ENCODE measurements around the gene HCRTR1.

Gene HCRTR1

DNA sequence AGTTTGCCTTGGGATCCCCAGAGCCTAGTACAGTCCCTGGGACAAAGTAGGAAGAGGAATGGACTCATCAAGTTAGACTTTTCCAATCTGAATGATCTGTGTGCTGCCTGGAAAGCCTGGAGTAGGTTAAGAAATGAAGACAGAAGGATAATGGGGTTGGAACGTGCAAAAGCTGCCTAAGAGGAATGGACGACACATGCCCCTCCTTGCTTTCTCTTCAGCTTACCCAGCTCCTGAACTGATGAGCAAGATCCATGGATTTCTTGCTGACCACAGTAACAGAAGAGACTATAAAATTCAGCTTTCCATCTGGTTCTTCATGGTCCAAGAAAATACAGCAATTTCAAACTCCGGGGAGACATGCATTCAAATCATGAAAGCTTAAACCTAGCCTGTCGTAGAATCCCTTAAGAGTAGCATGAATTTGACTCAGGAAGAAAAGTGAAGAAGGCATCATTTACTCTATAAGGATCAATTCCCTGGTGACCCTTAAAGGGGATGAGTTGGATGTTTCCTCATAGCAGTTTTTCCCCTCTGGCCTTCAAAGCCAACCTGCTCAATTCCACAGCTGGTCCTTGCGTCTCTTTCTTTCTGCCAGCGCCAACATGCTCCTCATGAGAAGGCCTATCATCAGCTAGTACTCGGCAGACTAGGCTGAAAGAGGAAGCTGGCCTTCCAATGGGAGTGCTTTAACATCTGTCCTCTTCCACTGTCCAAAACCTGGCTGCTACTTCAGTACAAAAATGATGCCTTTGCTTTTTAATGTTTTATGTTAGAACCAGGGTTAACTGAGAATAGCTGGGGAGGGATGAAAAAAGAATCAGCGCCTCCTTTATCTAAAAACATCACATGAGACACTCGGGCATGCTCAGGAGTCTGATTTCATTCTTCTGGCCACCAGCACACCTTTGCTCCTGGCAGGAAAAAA, 32.9 kb downstream of the HCRTR1 start:
- no peak for DNase-seq (ENCODE audit: low read depth)

DNA sequence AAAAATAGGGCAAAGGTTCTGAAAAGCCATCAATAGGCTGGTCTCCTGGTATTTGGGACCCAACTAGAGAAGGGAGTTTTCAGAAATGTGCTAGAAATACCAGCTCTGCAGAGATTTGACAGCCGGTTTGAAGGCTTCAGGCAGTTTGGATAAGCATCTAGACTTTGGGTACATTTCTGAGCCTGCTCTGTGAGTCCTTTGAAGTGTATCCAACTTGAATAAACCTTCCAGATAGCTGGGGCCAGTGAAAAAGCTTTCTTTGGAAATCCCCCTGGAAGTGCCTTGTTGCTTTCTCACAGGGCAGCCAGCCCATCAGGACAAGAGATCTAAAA, 33.6 kb downstream of the HCRTR1 start:
- no peak for DNase-seq (ENCODE audit: low read depth)

DNA sequence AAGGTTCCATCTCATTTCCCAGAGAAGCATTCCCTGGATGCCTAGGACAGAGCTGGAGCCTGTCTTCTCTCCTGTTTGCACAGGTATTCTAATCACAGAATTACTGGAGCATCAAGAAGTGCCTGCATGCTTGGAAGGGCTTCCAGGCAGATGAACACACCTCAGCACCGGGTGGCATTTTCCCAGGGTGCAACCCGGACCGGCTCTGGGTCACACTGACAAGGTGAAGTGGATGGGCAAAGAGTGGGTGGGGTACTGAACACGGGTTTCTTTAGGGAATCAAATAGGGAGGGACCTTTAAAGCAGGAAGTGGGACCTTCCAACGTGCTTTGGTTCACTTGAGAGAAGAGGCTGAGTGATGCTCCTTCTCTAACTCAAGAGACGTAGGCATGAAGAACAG, 34.3 kb downstream of the HCRTR1 start:
- no peak for DNase-seq (ENCODE audit: low read depth)

DNA sequence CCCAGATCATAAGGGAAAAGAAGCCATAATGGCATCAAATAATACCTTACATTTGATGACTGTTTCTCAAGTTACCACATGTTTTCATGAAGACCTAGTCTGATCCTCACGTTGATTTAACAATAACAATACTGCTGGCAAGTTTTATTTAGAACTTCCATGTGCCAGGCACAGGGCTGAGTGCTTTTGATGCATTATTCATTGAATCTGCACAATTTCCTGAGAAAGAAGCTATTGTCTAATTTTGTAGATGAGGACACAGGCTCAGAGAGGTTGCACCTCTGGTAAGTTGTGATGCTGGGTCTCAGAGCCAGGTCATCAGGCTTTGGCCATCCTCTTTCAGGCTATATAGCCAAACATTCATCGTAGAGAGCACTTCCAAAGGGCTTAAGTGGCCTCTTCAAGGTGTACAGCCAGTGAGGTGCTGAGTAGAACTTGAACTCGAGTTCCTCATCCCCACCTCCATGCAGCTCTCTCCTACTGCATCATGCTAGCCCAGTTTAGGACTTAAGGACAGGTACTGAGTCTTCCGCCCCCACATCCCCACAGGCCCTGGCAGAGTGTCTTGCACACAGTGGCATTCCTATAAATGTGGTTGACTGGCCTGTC, 35.5 kb downstream of the HCRTR1 start:
- DNase-seq (ENCODE audit: low read depth) = no peak

DNA sequence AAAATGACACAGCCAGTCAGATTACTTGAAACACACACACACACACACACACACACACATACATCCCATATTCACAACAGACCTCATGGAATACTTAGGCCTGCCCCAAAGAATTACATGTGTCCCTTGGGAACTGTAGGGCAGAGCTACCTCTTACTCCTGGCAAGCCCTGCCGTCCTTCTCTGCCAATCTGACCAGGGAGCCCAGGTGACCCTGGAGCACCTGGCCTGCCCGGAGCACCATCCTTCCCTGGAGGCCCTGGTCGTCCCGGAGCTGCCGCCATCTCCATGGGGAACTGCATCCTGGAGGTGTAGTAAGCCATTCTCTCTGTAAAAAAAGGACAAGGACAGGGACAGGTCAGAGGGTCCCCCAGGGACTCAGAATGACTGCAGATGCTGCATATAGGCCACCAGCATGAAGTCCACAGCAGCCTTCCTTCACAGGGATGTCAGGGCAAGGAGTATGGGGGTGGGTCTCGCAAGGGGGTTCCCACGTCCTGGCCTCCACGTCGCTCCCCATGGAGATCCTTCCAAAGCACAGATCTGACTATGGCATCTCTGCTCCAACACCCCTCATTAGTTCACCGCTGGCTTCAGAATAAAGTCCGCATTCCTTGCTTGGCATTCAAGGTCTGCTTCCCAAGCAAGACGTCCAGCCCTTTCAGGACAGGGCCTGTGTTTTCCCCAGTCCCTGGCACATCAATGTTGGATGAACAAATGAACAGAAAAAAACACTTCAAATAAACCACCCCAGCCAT, 36.4 kb downstream of the HCRTR1 start:
- no peak for DNase-seq (ENCODE audit: low read depth)

DNA sequence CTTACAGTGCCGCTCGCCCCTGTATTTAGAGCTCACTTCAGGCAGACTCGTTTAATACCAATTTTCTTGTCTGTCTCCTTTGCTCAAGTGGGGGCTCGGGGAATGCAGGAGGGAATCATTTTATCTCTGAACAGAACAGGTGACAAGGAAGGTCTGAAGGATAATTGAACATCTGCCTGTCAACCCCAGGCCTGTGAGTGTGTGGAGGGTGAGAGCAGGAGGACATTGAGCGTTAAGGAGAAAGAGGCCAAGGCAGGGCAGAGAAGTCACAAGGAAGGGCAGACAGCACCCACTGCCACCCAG, 36.9 kb downstream of the HCRTR1 start:
- DNase-seq (ENCODE audit: low read depth) = no peak

DNA sequence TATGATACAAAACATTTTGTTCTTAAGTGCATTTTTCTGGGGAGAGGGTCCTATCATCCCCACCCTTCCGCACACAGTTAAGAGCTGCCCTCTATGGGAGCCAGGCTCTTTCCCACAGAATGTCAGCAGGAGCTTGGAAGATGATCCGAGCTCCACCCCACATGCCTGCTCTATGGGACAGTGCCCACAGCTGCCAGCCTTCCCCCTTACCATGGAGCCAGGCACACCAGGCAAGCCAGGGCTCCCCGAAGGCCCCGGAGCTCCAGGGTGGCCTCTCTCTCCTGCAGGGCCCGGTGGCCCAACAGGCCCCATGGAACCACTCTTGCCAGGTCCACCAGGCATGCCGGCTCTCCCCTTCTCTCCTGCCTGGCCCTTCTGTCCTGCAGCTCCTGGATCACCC, 37.6 kb downstream of the HCRTR1 start:
- no peak for DNase-seq (ENCODE audit: low read depth)

DNA sequence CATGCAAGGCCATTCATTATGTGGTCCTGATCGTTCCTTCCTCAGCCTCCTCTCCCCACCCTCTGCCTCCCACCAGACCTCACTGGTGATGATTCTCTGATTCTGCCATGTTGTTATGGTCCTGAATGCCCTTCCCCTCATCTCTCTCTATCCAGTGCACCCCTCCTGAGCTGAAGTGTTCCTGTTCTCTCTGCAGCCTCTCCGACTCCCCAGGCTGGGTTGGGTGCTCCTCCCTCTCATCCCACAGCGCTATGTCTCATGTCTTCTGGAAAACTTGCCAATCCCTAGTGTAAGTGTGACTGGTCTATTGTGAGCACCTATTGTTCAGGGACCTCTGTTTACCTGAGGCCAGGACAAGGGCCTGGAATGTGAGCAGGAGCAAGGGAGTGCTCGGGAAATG, 38.3 kb downstream of the HCRTR1 start:
- DNase-seq (ENCODE audit: low read depth) = no peak

DNA sequence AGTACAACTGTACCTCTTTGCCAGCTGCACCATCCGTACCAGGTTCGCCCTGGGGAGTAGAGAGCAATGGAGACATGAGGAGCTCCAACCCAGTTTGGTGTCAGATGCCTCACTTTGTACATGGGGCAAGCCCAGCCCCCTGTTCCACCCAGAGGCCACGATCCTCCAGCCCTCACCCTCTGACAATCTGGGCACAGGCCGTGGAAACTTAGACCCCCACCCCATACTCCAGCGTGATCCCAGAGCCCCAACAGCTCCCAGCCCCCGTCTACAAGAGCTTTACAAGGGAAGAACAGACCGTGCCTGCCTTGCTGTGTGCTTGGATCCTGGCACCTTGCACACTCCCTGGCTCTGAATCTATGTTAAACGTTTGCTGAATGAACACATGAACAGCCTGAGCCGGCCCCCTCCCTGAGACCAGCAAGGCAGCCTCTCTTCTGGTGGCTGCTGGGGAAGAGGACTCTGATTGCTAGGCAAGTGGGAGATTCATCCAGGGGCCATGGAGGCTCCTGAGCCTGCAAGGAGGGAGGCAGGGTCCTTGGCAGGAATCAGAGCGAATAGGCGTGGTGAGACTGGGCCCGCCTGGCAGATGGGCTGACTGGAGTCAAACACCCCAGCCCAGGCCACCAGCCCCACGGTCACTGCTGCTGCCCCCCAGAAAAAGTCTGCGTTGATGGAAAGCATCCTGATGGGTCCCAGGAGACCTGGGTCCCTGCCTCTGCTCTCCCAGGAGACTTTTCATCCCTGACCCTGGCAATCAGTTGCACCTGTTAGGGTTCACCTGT, 39.7 kb downstream of the HCRTR1 start:
- DNase-seq (ENCODE audit: low read depth) = no peak

DNA sequence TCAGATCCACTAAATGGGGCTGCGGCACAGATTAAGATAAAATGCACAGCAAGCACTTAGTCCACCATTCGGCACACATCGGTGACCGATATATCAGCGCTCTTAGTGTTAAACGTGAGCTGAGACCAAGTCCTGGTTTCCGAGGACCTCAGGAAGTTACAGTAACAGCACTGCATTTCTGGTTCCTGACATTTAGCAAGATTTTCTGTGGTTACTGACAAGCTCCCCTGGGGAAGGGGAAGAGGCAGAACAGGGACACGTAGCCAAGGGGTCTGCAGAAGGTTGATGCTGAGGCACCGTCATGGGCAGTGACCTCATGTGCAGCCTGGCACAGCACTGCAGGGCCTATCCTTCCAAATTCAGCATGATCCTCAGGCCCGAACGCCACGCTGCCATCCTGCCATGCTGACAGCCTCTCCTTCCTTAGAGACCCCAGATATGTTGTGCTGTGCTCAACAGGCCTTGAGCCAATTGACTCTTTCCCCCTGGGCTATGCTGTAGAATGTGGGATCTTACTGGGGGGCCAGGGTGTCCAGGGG, 40.6 kb downstream of the HCRTR1 start:
- no peak for DNase-seq (ENCODE audit: low read depth)

DNA sequence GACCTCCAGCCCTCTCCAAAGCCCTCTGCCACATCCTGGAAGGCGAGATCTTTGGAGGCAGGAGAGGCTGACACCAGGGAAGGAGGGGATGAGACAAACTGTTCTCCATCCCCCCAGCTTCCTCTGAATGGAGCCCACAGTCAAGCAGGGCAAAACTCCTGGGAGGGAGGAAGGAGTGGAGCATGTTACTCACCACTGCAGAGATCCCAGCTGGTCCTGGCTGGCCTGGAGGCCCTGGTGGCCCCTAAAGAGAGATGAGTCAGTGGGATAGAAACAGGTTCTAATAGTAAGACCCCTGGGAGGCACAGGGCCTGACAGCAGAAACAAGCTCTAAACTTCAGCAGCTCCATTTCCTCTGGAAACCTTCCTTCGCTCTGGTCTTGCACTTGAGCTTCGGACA, 41.2 kb downstream of the HCRTR1 start:
- no peak for DNase-seq (ENCODE audit: low read depth)

DNA sequence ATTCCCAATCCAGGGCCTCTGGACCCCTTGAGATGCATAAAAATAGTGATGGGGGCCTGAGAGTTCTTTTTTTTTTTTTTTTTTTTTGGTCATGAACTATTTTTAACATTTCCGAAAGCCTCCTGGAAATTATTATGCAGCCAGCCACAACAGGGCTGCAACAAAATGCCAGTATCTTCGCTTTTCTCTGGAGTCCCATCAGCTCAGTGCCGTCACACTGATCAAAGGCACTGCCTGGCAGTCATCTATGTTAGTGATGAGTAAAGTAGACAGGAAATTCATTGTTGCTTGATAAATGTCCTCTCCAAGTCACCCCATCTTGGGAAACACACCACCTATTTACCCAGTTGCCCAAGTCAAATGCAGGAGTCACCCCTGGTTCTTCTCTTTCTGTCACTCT, 42.4 kb downstream of the HCRTR1 start:
- no peak for DNase-seq (ENCODE audit: low read depth)

DNA sequence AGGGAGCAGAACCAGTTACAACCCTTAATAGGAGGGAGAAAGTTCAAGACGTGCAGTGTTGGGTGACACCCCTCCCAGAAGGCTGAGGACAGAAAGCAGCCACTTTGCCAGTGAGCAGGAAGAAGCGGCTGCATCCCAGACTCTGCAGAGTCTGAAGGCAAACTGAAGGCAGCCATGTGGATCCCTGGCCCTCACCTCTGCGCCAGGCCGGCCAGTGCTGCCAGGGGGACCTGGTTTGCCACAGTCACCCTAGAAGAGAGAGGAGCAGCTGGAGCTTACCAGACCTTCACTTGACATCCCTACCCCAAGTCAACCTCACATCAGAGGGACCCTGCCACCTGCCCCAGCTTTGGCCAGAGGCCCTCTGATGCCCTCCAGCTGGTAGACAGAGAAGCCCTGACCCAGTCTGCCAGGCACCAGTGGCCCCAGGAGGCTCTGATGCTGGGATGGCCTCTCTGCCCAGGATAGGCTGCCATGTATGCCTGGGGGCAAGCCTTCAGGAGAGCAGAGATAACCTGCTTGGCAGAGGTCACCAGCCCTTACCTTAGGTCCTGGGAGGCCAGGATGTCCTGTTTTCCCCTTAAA, 43.5 kb downstream of the HCRTR1 start:
- DNase-seq (ENCODE audit: low read depth) = no peak

DNA sequence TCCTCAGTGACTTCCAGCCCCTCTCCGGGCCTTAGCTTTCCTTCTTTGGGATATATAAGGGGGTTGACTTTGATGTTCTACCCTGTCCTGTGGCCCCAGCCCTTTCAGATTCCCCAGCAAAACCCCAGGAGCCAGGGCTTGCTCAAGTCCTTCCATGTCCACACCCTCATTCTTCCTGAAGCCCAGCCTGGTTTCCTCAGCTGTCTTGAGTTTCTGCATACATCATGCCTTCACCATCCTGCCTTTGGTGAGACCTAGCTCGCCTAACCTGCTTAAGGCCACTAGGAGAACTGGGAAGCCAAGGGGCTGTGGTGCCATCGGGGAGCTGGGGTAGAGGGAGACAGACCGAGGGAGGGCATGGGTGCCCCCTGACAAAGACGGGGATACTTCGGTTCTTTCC, 44.4 kb downstream of the HCRTR1 start:
- no peak for DNase-seq (ENCODE audit: low read depth)

DNA sequence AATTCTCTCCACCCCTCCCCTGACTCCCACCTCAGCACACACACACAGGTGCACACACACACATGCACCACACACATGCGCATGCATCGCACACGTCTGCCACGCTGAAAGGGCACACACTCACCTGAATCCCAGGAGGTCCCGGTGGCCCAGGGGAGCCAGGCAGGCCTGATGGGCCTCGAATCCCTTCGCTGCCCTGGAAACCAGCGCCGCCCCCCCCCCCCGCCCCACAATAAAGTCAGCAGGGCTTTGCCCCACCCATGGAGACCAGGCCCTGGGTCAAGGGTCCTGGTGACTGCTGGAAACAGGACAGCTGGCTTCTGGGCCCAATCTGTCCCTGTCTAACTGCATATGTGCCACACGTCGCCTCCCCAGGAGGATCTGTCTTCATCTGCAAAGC, 45.0 kb downstream of the HCRTR1 start:
- no peak for DNase-seq (ENCODE audit: low read depth)

DNA sequence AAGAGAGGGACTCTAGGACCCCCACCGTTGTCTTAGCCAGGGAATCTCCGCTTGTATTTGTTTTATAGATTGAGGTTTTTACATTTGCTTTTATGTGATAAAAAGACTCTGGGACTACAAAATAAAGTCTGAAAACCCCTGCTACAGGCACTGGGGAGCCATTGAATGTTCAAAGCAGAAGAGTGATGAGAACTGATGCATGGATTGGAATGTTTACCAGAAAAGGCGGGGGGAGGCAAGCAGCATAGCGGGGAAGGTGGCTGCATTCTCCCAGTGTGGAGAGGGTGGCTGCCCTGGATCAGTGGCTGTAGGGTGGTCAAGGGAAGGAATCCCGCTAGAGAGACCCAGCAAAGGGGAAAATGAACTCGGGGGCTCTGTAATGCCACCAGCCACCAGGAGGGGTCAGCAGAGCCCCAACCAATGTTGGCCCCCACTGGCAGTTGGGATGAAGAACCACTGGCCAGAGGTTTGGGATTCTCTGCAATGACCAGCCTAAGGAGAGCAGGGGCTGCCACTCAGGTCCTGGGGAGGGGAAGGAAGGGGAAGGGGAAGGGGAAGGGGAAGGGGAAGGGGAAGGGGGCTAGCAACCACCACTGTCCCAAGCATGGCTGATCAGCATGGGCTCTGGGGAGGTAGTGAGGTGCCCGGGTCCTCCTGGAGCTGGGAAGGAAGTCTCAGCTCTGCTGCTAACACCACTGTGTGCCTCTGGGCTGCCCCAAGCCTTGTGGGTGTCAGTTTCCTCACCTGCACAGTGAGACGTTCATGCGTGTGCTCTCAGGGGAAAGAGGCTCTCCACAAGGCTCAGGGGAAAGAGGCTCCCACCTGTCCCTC, 46.3 kb downstream of the HCRTR1 start:
- peak; percentile 44 for DNase-seq (ENCODE audit: low read depth)

DNA sequence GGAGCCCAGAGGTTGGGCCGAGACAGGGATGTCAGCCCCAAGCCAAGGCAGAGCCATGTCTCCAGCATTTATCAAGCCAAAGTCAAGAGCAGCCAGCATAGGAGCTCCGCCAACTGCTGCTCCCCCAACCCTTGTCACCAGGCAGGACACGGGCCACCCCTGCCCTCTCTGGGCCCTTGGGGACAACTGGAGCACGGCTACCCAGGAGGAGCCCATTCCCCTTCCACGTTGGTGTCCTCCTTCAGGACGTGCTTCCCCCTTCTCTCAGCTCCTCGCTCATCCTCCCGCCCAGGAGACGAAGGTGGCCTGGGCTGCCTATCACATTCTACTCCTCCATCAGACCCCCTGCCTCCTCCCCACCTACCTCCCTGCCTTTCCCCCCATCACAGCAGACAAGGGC, 47.0 kb downstream of the HCRTR1 start:
- DNase-seq (ENCODE audit: low read depth) = no peak

DNA sequence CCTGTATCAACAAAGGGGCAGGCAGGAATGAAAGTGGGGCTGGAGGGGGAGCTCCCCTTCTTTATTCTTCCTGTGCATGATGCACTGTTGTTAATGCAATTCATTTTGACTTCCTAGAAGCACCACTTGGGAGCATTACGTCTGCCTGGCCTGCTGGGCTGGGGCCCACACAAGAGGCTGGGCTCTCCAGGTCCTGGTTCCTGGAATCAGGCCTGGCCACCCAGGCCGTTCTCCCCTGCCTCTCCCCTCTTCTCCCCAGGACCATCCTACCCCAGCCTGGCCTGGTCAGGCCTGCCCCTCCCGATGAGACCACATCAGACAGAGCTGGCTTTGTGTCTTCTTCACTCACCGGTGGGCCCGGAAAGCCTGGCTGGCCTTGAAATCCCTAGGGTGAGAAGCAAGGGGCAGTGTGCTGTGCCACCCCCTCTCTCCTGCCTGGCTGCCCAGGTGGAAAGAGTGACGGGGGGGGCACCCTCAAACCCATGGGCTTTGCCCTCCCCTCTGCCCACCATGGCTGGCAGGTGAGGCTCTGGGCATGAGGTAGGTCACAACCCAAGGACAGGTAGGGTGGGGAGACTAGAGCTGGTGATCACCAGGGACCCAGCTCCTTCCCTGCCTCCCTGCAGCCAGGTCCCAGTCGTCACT, 47.9 kb downstream of the HCRTR1 start:
- no peak for DNase-seq (ENCODE audit: low read depth)

DNA sequence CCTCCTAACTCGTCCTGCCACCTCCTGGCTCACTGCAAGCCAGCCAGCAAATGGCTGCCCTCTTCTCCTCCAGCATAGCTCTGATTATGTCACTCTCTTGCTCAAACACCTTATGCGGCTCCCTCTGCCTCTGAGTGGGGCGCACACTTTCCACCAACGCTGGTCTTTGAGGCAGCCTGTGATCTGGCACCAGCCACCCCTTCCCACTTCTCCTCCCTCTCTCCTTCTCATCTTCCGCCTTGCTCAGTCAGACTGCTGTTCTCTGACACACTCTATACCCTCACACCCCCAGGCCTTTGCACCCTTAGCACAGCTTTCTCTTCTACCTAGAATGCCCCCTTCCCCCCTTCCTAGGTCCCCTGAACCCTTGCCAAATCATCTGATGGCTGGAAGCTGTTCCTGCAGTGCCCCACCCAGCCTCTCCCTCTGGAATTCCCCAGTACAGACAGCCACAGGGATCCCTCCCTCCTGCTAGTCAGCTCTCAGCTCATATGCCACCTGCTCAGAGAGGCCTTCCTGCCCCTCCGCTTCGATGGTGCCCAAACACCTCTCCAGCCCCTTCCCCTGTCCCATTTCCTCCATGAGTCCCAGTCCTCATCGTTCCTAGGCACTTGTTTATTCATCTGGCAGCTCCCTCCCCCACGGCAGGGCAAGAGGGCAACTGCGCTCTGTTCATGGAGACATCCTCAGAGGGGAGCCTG, 48.9 kb downstream of the HCRTR1 start:
- DNase-seq (ENCODE audit: low read depth) = no peak
